Stomach (tissue), 4 donors: ENCODE measurements around the gene NKIRAS1.

Source experiments
- POLR2A ChIP-seq, 4 donors: fragments of 450-650 bp; IDR thresholded peaks; one replicate each; pipeline ENCODE4 v1.6.1; 2016; ENCODE audit warnings: antibody characterized with exemption in 4 of 4, control low read depth in 2 of 4, mild to moderate bottlenecking in 1 of 4, moderate library complexity in 1 of 4
- TF ChIP-seq, protein P1 (sequence below), 7 experiments: fragments of 450-650 bp in 4 of 7; fragments of 200-600 bp in 3 of 7; sonication (generic) in 3 of 7; IDR thresholded peaks; one replicate each; pipeline ENCODE4 v1.5.1; 2016 to 2019; ENCODE audit warnings: antibody characterized with exemption in 7 of 7, control low read depth in 2 of 7, mild to moderate bottlenecking in 1 of 7

DNA sequence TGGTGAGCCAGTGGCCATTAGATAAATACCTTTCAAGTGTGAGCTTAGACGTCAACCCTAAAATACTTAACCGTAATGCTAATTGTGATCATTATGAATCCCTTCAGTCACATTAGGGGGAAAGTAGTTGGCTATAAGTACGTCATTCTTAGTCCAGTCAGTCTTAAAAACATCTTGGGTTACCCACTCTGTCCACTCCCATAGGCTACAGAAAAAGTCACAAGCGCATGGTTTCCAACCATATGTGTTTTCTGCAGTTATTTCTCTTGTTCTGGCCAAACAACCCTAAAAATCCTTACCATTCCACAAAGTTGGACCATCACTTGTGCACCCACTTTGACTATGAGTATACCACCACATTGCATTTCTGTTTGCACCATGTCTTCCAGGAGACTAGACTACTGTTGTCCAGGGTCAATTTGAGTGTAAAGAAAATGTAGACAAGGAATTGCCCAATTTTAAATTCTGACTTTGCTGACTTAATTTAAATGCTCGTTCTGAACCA is 3.4 kb upstream of the NKIRAS1 start:
- TF ChIP-seq, protein P1, sequence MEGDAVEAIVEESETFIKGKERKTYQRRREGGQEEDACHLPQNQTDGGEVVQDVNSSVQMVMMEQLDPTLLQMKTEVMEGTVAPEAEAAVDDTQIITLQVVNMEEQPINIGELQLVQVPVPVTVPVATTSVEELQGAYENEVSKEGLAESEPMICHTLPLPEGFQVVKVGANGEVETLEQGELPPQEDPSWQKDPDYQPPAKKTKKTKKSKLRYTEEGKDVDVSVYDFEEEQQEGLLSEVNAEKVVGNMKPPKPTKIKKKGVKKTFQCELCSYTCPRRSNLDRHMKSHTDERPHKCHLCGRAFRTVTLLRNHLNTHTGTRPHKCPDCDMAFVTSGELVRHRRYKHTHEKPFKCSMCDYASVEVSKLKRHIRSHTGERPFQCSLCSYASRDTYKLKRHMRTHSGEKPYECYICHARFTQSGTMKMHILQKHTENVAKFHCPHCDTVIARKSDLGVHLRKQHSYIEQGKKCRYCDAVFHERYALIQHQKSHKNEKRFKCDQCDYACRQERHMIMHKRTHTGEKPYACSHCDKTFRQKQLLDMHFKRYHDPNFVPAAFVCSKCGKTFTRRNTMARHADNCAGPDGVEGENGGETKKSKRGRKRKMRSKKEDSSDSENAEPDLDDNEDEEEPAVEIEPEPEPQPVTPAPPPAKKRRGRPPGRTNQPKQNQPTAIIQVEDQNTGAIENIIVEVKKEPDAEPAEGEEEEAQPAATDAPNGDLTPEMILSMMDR (IDR thresholded peaks at IDR 0.05): no peak
- no peak for TF ChIP-seq POLR2A (IDR thresholded peaks at IDR 0.05)
